HG03571 (cell line): ENCODE measurements around the gene HVCN1.

Experiments
- ATAC-seq: cut with Tn5 transposase; IDR thresholded peaks from one replicate; pipeline ENCODE4 v1.9.1; 2021; ENCODE audit not compliant: unreplicated experiment

The HVCN1 gene

GRCh38 chr12:110699591-110700445 is 10.9 kb upstream of the HVCN1 start:
- no peak for ATAC-seq

DNA sequence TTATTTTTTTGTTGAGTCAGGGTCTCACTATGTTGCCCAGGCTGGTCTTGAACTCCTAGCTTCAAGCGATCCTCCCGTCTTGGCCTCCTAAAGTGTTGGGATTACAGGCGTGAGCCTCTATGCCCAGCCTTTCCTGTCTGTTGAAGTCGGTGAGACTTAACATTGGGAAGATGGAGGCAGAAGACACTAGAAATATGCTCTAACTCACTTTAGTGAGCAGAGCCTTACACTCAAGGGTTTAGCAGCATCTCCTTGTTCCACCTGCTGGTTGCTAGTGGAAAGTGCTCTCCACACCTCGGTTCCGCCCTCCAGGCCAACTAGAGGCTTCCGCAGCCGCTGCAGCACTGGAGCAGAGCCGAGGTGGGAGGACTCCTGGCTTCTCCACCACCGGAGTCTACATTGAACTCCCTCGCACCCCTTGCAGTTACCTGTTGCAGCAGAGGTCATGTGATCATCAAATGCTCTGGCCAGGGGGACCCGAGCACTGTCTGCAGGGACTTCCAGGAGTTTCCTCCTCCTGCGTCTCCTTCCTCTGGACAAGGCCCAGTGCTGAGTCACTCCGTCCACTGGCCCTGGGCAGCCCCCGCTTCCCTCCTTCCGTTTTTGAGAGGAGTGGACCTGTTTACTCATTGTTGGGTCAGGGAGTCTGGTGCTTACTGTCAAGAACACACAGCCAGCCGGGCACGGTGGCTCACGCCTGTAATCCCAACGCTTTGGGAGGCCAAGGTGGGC is 9.4 kb upstream of the HVCN1 start:
- peak; percentile 91 for ATAC-seq

DNA sequence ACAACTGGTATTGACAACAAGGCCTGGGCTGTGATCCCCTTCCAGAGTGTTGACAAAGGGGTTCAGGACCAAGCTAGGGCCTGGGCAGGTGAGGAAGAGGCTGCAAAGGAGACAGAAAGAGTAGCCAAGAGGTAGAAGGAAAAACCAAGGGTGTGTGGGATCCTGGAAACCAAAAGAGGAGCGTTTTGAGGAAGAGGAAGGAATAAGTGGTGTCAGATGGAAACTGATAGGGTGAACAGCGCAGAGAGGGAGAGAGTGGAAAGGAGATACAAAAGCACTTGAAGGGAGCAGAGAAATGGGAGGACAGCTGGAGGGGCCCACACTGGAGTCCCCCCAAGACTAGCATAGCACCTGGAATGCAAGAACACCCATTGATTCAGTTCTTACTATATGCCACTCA is 8.3 kb upstream of the HVCN1 start:
- ATAC-seq: no peak

- ATAC-seq: no peak
Measured at GRCh38 chr12:110696283-110696682, 7.4 kb upstream of the HVCN1 start.

DNA sequence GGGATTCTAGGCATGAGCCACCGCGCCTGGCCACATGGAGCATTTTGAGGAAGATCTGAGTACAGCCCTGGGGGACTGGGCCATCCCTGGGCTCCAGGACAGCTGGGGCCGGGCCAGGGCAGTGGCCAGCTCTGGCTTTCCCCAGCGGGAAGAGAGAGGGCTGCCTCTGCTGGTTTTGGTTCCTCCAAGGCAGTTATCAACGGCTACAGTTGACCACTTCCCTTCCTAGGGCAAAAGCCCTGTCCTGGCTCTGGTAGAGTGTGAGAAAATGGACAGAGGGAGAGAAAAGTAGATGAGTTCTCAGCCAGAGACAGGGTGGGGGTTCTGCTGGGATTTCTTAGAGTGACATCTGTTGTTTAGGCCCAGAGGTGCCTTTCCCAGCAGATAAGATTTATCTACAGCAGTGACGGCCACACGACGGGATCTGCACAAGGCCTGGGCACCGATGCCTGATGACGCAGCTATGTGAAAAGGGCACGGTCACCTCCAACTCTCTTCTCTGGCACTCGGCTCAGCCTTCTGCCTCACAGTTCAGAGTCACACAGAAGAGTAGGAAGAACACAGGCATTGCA is 5.5 kb upstream of the HVCN1 start:
- ATAC-seq: no peak

DNA sequence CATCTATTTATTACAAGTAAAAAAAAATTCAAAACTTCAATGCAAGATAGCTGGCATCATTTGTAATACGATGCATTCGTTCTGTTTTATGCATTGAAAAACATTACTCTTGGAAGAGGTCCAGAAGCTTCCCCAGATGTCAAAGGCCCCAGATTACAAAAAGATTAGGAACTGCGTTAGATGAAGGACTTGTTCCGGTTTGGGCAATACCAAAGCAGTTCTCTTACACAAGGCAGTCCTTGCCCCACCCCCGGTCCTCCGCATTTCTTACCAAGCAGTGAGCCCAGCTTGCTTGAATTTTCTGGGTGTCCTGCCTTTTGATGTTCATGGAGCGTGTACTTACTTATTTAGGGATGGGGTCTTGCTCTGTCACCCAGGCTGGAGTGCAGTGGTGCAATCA is 4.8 kb upstream of the HVCN1 start:
- no peak for ATAC-seq

GRCh38 chr12:110690127-110690430 is 1.2 kb upstream of the HVCN1 start:
- ATAC-seq: no peak

DNA sequence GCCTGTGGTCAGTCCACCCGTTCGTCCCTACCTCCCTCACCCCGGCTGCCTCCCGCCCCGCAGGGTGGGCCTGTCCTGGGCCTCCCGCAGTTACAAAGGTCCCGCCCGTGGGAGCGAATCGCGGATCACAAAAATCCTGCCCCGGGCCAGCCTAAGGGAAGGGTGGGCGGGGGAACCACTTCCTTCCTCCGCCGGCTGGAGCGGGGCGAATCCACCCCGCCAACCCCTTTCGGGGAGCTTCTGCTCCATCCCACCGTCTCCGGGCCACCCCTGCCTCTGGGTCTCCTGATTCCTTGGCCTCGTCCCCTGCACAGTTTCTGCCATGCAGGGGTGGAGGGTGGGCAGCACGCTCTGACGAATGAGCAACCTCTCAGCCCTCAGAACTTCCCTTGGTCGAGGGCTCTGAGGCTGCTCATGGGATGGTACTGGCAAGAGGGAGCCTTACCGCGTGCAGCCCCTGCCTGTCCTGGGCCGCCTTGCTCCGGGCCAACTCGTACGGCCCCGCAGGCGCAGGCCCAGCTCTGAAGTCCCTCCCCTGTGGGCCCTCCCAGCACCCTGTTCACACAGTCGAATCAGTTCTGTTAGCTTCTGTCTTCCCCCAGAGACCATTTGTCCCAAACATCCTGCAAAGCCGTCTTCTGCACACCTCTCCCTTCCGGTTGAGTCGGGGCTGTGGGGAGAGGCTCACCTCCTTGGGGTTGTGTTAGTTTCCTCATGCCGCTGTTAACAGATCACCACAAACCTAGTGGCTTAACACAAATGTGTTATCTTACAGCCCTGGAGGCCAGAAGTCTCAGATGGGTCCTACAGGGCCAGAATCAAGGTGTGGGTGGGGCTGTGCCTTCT is 589 bp upstream of the HVCN1 start:
- peak; percentile 40 for ATAC-seq

DNA sequence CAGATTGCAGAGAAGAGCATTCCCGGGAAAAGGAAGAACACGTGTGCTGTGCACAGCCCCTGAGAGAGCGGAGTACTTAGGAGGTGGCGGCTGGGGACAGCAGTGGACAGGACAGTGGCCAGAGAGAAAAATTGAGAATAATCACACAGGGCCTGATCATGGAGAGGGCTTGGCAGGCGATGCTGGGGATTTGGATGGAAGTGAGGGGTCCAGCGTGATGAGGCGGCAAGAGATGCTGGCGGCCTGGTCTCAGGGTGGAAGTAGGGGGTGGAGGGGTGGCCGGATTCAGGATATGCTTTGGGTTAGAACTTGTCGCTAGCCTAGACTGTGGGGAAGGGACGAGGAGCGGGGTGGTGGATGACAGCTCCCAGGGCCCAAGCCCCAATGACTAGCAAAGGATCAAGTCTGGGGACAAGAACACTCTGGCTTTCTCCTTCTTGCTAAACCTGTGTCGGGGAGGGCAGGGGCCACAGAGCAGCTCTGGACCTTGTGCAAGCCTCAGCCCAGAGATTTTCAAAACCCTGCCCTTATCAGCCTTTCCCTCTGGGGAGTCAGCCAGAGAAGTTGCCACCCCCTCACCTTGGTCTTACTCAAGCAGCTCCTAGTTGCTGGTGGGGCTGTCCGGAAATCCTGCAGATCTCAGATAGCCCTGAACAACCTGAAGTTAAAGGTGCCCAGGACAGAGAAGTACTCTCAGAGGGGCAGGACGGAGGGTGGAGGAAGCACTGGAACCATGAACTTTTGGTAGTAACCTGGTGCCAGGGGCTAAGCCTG is 1.3 kb downstream of the HVCN1 start:
- no peak for ATAC-seq

DNA sequence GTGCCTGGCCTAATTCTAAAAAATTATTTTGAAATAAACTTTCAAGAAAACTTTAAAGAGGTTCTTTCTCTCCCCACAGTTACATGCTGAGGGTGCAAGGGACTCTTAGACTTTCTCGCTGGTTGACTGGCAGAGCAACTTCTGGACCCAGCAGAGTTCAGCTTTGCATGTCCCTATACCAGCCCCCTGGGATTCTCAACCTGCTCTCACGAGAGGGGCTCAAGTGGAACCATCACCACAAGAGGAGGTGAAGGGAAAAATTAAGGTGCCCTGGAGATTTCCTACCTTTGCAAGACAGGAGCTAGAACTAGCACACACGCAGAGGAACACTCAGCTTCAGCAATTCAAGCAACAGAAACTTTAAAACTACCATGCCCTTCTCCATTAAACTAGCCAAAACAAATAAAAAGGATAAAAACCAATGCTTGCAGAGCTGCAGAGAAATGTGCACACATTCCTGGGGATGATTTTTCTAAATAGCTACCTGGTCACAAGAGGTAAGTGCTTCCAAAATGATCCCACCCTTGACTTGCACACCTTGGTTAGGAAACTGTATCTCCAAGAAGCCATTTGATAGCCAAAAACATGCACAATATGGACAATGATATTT is 2.5 kb downstream of the HVCN1 start:
- no peak for ATAC-seq

- ATAC-seq: no peak
Measured at GRCh38 chr12:110684312-110684836, 4.5 kb downstream of the HVCN1 start.

DNA sequence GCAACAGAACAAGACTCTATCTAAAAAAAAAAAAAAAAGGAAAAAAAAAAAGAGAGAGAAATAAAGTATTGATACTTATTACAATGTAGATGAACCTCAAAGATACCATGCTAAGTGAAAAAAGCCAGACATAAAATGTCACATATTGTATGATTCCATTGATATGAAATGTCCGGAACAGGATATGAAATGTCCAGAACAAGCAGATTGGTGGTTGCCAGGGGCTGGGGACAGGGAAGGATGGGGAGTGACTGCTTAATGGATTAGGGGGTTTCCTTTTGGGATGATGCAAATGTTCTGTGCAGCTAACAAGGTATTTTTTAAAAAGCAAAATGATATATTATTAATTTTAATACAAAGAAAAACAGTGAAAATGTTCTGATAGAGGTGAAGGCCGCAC is 5.0 kb downstream of the HVCN1 start:
- ATAC-seq: no peak

DNA sequence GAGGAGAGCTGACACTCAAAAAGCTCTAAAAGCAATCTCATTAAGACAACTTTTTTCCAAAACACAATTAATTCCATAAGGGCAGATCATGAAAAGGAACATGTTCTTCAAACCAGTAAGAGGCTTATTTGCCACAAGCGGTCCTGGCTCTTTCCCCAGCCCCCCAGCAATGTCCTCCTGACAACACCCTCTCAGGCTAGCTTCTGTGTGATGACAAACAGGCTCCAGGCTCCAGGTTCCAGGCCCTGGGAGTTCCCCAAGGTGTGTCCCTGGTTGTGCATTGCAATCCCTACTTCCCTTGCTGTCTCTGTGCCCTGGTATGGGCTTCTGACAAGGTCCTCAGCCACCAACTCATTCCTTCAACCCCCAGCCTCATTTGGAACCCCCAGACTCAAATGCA is 8.9 kb downstream of the HVCN1 start:
- ATAC-seq: no peak

DNA sequence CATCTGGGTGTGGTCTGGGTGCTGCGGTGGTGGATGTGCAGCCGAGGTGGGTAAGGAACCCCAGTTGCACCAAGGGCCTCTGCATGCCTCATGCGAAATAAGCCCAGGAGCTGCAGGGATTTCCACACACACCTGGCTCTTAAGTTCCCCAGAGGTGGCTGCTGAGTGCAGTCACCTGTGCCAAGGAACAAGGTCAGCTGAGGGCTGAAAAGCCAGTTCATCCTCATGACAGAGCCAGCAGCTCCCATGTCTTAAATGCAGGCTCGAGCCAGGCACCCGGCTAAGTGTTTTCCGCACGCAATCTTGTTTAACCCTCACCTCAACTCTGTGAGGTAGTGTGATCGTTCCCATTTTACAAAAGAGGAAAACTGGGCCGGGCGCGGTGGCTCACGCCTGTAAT is 9.7 kb downstream of the HVCN1 start:
- no peak for ATAC-seq

GRCh38 chr12:110677982-110678381 is 10.9 kb downstream of the HVCN1 start:
- no peak for ATAC-seq

DNA sequence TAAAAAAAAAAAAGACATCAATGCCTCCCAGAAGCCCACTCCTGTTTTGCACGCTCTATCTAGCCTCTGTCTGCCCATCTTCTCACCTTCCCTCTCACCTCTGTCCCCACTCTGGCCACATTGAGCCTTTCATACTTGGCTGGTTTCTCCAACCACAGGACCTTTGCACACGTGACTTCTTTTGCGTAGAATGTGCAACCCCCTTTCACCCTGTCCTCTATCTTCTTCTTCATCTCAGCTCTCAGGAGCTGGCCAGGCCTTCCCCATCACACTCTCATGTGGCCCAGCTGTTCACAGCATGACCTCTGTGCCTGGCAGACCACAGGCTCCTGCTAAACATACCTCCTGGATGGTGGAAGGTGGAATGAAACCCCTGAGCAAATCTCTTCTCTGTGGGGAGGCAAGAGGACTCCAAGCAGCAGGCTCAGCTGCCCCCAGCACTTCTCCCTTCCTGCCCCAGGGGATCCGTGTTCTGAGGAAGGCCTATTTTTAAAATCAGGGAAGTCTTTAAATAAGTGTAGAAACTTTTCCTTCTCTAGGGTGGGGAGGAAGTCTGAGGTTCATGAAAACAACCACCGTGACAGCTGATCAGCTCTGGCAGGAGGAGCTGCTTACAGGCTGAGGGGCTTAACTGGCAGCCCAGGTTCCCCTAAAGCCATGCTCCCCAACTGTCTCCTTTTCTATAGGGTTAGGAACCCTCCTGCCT is 11.6 kb downstream of the HVCN1 start:
- peak; percentile 83 for ATAC-seq

DNA sequence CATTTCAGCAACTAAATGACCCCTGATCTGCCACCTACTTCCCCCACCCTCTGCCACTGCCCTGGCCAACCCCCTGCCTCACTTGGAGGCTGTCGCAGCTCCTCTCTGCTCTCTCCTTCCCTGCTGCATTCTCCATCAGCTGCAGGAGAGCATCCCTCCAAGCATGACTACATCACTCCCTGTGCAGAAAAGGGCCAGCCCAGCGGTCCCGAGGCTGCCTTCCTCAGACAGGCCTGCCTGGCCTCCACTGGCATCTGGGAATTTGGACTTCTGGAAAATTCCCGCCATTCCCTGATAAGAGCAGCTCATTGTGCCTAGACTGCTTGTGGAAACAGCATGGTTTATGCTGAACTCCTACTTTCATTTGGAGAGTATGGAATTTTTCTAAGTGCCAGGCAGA is 12.7 kb downstream of the HVCN1 start:
- no peak for ATAC-seq

- no peak for ATAC-seq
Measured at GRCh38 chr12:110670161-110670701, 18.7 kb downstream of the HVCN1 start.

DNA sequence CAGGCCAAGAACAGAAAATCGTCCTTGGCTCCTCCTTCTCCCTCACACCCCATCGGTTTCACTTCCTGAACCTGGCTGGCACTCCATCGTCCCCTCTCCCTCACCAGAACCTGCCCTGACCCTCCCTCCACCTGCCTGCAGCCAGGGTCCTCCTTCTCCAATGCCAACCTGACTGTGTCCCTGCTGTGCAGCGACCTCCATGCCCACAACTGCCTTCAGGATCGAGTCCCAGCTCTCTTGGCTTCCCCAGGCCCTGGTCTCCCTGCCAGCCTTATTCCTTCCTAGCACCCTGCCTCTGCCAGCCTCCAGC is 19.8 kb downstream of the HVCN1 start:
- peak; percentile 34 for ATAC-seq
